NT2/D1 (cell line): ENCODE data around the gene SEMA3F.

Experiments
- SUZ12 ChIP-seq: IDR thresholded peaks from 2 replicates; pipeline ENCODE4 v1.6.1; 2011; ENCODE audit not compliant: insufficient read length, insufficient read depth; ENCODE audit errors: extremely low read depth
- YY1 ChIP-seq: IDR thresholded peaks from 2 replicates; pipeline ENCODE4 v1.6.1; 2011; ENCODE audit not compliant: insufficient read length, insufficient read depth
- ZNF274 ChIP-seq: IDR thresholded peaks from 2 replicates; pipeline ENCODE4 v1.6.1; 2011; ENCODE audit warnings: mild to moderate bottlenecking, low read depth, low read length

DNA sequence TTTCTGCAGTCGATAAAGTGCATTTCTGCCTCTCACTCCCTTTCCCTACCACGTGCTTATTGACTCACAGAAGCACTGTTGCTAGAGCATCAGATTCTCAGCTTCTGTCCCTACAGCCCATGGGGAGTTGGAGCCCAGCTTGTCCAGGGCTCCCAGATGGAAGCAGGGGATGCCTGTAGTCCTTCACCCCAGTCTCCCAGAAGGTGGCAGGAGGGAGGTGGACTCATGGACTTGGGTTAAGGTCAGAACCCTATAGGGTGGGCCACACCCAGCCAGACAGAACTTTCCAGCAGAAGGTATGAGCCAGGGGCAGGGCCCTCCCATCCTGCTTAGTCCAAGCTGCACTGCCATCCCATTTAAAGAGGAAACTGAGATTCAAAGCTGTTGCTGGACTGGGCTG, 33.1 kb upstream of the SEMA3F start:
- no peak for TF ChIP-seq SUZ12
- no peak for TF ChIP-seq ZNF274
- no peak for TF ChIP-seq YY1
